M059J (cell line): Measurements from ENCODE around the gene AFF2. TPM values are rescaled to one million over a fixed set of nuclear protein-coding genes. Genes with fewer than 3 reads are reported as not detected.

Experiments used
- DNase-seq: peaks from one replicate; pipeline ENCODE4 v3.0.0-alpha.2; 2012; ENCODE audit warnings: low read depth
- total RNA-seq: library from RNA; depleted of rRNA; stranded (reverse); fragments of >200 nt; shearing (Covaris generic); gene quantifications from 2 replicates; pipeline ENCODE4 v1.2.3, GENCODE V29; 2014

The AFF2 gene
- total RNA-seq, 1 experiment from 2014 or later: 0.07 TPM

DNA sequence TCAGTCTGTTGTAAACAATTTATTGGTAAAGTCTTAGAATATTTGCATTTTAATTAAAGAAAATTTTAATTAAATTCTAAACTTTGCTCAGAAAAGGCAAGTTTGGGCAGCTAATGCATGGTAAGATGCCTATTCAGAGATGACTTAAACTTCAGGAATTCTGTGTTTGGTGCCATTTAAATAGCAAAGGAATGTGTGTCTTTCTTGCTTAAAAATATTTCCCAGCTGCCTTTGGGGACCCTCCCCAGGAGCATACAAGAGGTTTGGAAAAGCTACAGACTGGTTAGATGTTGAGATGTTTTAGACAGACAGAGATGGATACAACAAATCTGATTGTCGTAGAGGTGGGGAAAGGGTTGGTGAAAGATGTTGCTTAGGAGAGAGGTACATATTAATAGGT, 36.5 kb downstream of the AFF2 start:
- peak; percentile 1 for DNase-seq

DNA sequence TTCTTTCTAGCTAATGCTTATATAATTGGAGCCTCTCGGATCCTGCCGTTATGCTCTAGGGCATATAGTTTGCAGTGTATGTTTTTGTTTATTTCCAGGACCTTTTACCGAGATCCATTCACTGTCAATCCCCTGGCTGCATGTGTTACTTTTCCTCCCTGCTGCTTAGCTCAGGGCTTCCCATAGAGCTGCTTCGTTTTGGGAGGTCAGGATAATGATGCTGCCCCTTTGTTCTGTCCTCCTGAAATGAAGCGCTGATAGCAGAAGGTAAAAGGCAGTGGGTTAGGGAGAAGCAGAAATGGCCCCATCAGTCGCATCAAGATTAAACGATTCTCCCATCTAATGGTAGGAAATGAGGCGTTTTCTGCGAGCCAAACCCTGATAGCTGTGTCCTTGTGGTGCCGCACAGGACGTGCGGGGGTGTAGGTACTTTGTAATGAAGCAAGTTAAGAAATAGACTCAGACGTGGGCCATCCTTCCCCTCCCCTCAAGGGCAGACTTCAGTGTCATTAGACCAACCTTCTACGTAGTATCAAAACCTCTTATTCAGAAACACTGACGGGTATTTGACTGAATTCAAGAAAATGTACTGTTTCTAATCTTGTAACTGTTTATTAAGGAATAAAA, 37.3 kb downstream of the AFF2 start:
- DNase-seq: no peak

DNA sequence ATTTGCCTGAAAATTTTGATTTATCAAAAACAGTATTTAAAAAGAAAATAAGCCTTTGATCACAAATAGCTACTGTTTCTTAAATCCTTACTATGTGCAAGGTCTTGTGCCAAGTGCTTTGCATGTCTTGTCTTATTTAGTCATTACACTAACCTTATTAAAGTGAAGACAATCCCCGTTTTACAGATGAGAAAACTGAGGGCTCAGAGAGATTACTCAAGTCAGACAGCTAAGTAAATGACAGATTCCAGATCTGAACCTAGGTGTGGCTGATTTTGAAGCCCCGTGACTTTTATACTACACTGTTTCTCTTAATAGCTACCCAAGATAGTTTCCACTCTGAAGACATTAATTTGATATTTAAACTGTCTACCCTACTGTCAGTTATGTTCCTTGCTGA, 38.2 kb downstream of the AFF2 start:
- DNase-seq: no peak

GRCh38 chrX:148540114-148540513, 39.7 kb downstream of the AFF2 start:
- DNase-seq: no peak

DNA sequence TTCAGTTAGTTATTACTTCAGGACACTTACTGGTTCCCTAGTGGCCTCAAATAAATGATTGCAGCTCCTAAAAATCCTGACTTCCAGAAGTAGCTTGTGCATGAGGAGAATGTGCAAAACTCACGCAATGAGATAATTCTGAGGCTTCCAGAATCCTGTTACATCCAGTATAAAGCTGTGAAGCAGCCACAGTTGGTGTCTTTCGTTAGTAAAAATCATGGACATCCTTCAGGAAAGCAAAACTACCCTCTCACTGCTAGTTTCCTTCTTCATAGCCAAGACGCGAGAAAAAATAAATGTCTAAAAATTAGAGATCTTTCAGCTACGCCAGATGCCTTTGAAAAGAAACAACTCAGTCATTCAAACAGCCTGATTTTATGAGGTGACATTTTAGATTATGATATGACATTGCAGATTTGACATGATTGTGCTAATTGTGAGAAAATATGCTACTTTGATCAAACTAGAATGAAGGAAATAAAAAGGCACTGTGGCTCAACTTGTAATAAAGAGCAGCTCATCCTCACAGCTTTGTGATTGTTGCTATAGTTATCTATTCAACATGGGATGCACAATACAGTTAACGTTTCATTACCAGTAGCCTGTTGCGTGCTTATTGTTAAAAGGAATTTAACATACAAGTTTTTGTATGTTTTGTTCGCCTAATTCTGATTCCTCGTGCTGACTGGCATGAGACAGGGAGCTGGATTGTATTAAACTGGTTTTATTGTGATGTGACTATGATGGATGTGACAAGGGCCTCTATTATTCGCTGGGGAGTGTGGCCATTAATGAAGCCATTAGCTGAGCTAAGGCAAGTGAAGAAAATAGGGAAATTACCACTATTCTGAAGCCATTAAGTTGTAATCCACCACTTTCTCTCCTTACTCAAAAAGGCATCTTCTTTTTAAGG, 40.5 kb downstream of the AFF2 start:
- no peak for DNase-seq

- no peak for DNase-seq
Measured at GRCh38 chrX:148541584-148541940, 41.1 kb downstream of the AFF2 start.

GRCh38 chrX:148542481-148543255, 42.3 kb downstream of the AFF2 start:
- DNase-seq: no peak

GRCh38 chrX:148552775-148553174, 52.4 kb downstream of the AFF2 start:
- DNase-seq: no peak

- DNase-seq: no peak
Measured at GRCh38 chrX:148555101-148555500, 54.7 kb downstream of the AFF2 start.

DNA sequence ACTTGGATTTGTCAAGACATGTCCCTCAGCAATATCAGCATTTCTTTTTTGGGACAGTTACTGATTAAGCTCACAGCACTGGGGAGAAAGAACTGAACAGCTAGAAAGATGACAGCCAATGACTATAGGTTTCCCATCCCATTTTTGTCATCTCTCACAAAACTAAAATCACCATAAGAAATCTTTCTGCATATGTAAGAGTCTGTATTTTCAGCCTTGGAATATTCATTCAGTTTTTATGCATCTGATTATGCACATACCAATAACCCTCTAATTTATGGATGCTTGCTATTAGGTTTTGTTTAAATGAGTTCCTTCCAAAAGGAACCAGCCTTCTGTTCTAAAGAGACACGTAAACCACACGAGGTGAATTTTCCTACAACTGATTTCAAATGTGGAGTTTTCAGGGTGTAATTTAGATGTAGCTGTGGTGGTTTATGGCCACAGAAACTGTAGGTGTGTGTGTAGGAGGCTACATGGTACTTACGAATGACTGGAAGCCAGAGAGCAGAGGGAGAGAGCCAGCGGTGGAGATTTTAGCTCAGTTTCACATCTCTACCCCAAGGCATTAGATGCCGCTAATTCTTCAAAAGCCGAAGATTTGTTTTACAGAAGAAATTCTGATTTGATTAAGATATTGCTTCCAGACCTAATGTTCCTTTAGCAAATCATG, 55.3 kb downstream of the AFF2 start:
- DNase-seq: no peak

- DNase-seq: no peak
Measured at GRCh38 chrX:148556498-148556897, 56.1 kb downstream of the AFF2 start.

GRCh38 chrX:148562846-148563245, 62.4 kb downstream of the AFF2 start:
- DNase-seq: no peak

- DNase-seq: peak; percentile 78
Measured at GRCh38 chrX:148567229-148567628, 66.8 kb downstream of the AFF2 start.

GRCh38 chrX:148567779-148568178, 67.4 kb downstream of the AFF2 start:
- DNase-seq: no peak

- no peak for DNase-seq
Measured at GRCh38 chrX:148568763-148569162, 68.3 kb downstream of the AFF2 start.

- no peak for DNase-seq
Measured at GRCh38 chrX:148572337-148572736, 71.9 kb downstream of the AFF2 start.

- no peak for DNase-seq
Measured at GRCh38 chrX:148573119-148573518, 72.7 kb downstream of the AFF2 start.

DNA sequence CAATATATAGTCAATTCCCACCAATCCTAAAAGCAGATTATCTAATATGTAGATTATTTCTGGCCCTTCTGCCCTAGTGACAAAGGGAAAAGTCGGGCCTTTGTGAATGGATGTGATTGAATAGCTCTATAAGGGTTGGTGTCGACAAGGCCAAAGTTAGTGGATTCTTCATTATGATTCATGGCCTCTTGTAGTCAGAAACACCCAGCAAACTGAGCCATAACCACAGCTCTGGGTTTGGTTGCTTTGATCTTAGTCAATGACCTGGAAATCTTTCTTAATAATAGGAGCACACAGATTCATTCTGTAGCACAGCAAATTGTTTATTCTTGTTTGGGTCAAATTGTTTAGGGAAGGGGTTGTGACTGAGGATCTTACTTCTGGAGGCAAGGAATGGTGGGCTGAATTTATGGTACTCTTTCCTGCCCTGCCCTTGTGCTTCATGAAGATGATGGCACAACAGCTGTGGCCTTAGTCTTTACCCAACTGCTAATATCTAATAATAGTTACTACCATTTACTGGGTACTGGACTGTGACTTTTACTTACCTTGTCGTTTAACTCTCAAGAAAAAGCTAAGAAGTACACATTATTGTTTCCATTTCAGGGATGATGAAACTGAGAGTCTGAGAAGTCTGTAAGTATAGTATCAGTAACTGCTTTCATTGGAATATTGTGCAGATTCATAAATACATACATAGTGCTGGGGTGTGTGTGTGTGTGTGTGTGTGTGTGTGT, 74.0 kb downstream of the AFF2 start:
- DNase-seq: peak; percentile 53

DNA sequence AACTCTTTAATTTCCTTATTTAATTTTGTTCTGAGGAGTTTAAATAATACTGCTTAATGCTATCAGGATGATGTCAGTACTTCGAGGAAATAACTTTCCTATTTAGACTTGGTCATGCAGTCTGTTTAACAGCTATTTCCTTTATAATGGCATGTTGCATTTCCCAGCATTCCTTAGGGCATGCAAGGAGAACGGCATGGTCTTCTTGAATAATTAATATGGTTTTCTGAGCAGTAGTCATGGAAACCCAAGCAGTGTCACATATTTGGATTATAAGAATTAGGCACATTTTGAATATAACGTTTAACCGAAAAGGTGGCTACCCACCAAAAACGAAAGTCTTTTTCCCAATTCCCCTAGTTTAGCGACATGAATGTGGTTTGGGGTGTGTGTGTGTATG, 76.0 kb downstream of the AFF2 start:
- DNase-seq: no peak

- no peak for DNase-seq
Measured at GRCh38 chrX:148577741-148578140, 77.3 kb downstream of the AFF2 start.

GRCh38 chrX:148580016-148580415, 79.6 kb downstream of the AFF2 start:
- no peak for DNase-seq
